B cell (primary cell): ENCODE data around the gene TEDC1. TPM values are rescaled to one million over a fixed set of nuclear protein-coding genes. Genes with fewer than 3 reads are reported as not detected.

ENCODE experiments used
- ATAC-seq: fragments of 200-7000 bp; cut with Tn5 transposase; one replicate; pipeline ENCODE4 v1.10.0; 2021; ENCODE audit warnings: low read depth, mild to moderate bottlenecking, moderate number of reproducible peaks, moderate library complexity
- CTCF ChIA-PET: fragments of 350-600 bp; sonication (Branson Sonifier 250); formaldehyde crosslinking; loops from one replicate; lab custom pipeline; 2021; ENCODE audit warnings: antibody characterized with exemption, inconsistent platforms; lab: Charles Lee
- POLR2A ChIA-PET: fragments of 350-600 bp; sonication (Branson Sonifier 250); formaldehyde crosslinking; loops from one replicate; lab custom pipeline; 2021; ENCODE audit warnings: antibody characterized with exemption; lab: Charles Lee
- DNase-seq: peaks from one replicate; pipeline ENCODE4 v3.0.0; 2013
- H2AFZ ChIP-seq: 2 replicates; pipeline ENCODE4 v1.6.1; 2012; ENCODE audit warnings: mild to moderate bottlenecking, low read depth, low read length; ENCODE audit not compliant: insufficient read depth, poor library complexity, severe bottlenecking
- H3K27ac ChIP-seq, 2 donors: 1 replicate in 1 of 2; 2 replicates in 1 of 2; pipeline ENCODE4 v1.5.1; 2012 to 2013; ENCODE audit warnings: low read length in 2 of 2, mild to moderate bottlenecking in 2 of 2, moderate library complexity in 1 of 2
- H3K27me3 ChIP-seq, 4 experiments: fragments of 200-600 bp in 1 of 4; sonication (generic) in 1 of 4; replicated peaks in 1 of 4; 1 replicate in 2 of 4; 2 replicates in 2 of 4; pipeline versions ENCODE4 v1.6.1 to v1.7.0; 2013 to 2016; ENCODE audit warnings: low read length in 3 of 4, mild to moderate bottlenecking in 2 of 4, mixed read lengths in 1 of 4, moderate library complexity in 1 of 4; ENCODE audit not compliant: insufficient read depth in 4 of 4, control insufficient read depth in 3 of 4; ENCODE audit errors: control extremely low read depth in 1 of 4
- H3K36me3 ChIP-seq, 2 experiments: replicated peaks in 1 of 2; 1 replicate in 1 of 2; 2 replicates in 1 of 2; pipeline versions ENCODE4 v1.6.1 to v1.7.1; 2013; ENCODE audit warnings: low read length in 1 of 2; ENCODE audit not compliant: insufficient read depth in 2 of 2, control insufficient read depth in 1 of 2; ENCODE audit errors: control extremely low read depth in 1 of 2, extremely low read depth in 1 of 2
- H3K4me1 ChIP-seq, 2 donors: fragments of 200-600 bp in 1 of 2; sonication (generic) in 1 of 2; 1 replicate in 1 of 2; 2 replicates in 1 of 2; pipeline versions ENCODE4 v1.5.1 to v1.6.1; 2013 to 2017; ENCODE audit warnings: low read length in 2 of 2; ENCODE audit not compliant: control insufficient read depth in 2 of 2, insufficient read depth in 2 of 2
- H3K4me2 ChIP-seq: replicated peaks from 2 replicates; pipeline ENCODE3; 2012; ENCODE audit warnings: mild to moderate bottlenecking, low read depth, low read length; ENCODE audit not compliant: poor library complexity, severe bottlenecking
- H3K4me3 ChIP-seq, 5 experiments: fragments of 200-600 bp in 1 of 5; sonication (generic) in 1 of 5; 1 replicate in 3 of 5; 2 replicates in 2 of 5; pipeline versions ENCODE4 v1.5.1 to v1.7.0; 2011 to 2016; ENCODE audit warnings: low read length in 4 of 5, mild to moderate bottlenecking in 4 of 5, low read depth in 2 of 5, control low read depth in 1 of 5, moderate library complexity in 1 of 5; ENCODE audit not compliant: insufficient read depth in 1 of 5; ENCODE audit errors: control extremely low read depth in 1 of 5, extremely low read depth in 1 of 5
- H3K79me2 ChIP-seq: fragments of 200-600 bp; sonication (generic); one replicate; pipeline ENCODE4 v1.6.0; 2016; ENCODE audit warnings: low read length; ENCODE audit not compliant: control insufficient read depth, insufficient read depth
- H3K9ac ChIP-seq: fragments of 200-600 bp; sonication (generic); 2 replicates; pipeline ENCODE4 v1.6.1; 2017; ENCODE audit warnings: mild to moderate bottlenecking, low read length, moderate library complexity
- H3K9me3 ChIP-seq, 3 donors: one replicate each; pipeline versions ENCODE4 v1.6.1 to v1.7.1; 2013; ENCODE audit warnings: low read length in 2 of 3; ENCODE audit not compliant: control insufficient read depth in 2 of 3, insufficient read depth in 1 of 3; ENCODE audit errors: control extremely low read depth in 1 of 3
- H4K20me1 ChIP-seq: 2 replicates; pipeline ENCODE4 v1.6.0; 2012; ENCODE audit warnings: mild to moderate bottlenecking, low read length; ENCODE audit not compliant: insufficient read depth, control insufficient read depth, poor library complexity, severe bottlenecking
- H3K27ac Mint-ChIP-seq: one replicate; pipeline ENCODE4 v1.8.0; 2021; ENCODE audit warnings: mixed read lengths
- H3K27me3 Mint-ChIP-seq: one replicate; pipeline ENCODE4 v1.8.0; 2021; ENCODE audit warnings: mixed read lengths
- H3K4me1 Mint-ChIP-seq: one replicate; pipeline ENCODE4 v1.8.0; 2021; ENCODE audit warnings: mixed read lengths
- H3K4me3 Mint-ChIP-seq: one replicate; pipeline ENCODE4 v1.8.0; 2021; ENCODE audit warnings: mixed read lengths
- H3K9me3 Mint-ChIP-seq: one replicate; pipeline ENCODE4 v1.8.0; 2022; ENCODE audit warnings: mixed read lengths; ENCODE audit not compliant: insufficient read depth
- CTCF ChIP-seq: fragments of 200-600 bp; IDR thresholded peaks from one replicate; pipeline ENCODE4 v1.8.0; 2022; ENCODE audit warnings: antibody characterized with exemption, mild to moderate bottlenecking
- EZH2 ChIP-seq: IDR thresholded peaks from 2 replicates; pipeline ENCODE4 v1.6.1; 2012; ENCODE audit warnings: borderline replicate concordance, low read depth, mild to moderate bottlenecking, moderate library complexity, low read length; ENCODE audit not compliant: insufficient read depth, poor library complexity, severe bottlenecking
- WGBS: methylation state at CpG from one replicate; pipeline ENCODE4 v1.1.5; 2013; ENCODE audit warnings: missing lambda C conversion rate; ENCODE audit not compliant: insufficient coverage; 5-methylcytosine and 5-hydroxymethylcytosine counted together
- intact Hi-C: fragments of 100-400 bp; cut with micrococcal nuclease; formaldehyde crosslinking; loops from one replicate; pipeline ENCODE4 v1.10.0; 2022
- polyA plus RNA-seq: library from polyadenylated mRNA; depleted of rRNA; stranded (reverse); fragments of >200 nt; gene quantifications from 2 replicates; pipeline ENCODE4 v1.2.3, GENCODE V29; 2012
- total RNA-seq, 2 donors: library from RNA; stranded (reverse); fragments of 120-200 nt in 1 of 2; gene quantifications; 1 replicate in 1 of 2; 2 replicates in 1 of 2; pipeline versions ENCODE4 v1.2.3 to v1.2.4, GENCODE V29; 2013 to 2022

Gene TEDC1
- total and polyA plus RNA-seq, 2 donors (not counting 1 experiment from before 2014, with no cell fraction given): 19.7 to 22.2 TPM

- Histone ChIP-seq H3K4me3 (peak overlapping the region in 1 of 5 experiments; percentile 15), H2AFZ (no peak overlapping the region), H3K36me3 (no peaks in the 10 kb centered on the region), H3K9me3 (peaks cover 0 to 10% (median 0%) of the 10 kb centered on the region in 3 donors), H3K9ac (peak overlapping the region; percentile 35), H3K27me3 (peaks cover 0 to 3% (median 0%) of the 10 kb centered on the region in 4 experiments), H3K4me1 (peaks cover 54 to 83% of the 10 kb centered on the region in 2 donors), H3K4me2 (peak overlapping the region; percentile 100), H3K79me2 (no peaks in the 10 kb centered on the region), H3K27ac (peak overlapping the region; percentile 93 to 99), H4K20me1 (peaks cover under 1% of the 10 kb centered on the region)
- no peak for ATAC-seq
- peak overlapping the region; percentile 100 for H3K27ac Mint-ChIP-seq
- TF ChIP-seq CTCF: no peak
- TF ChIP-seq EZH2: no peak
- H3K4me3 Mint-ChIP-seq: peak overlapping the region; percentile 88
- H3K4me1 Mint-ChIP-seq: peaks cover 62% of the 10 kb centered on the region
- CTCF ChIA-PET: interaction anchor here (1.8 to 7.3 kb wide), 6 partner anchors 8 to 112 kb away, joined by 5 to 121 read pairs (median 8); partner anchors contain the start of gene TEDC1
- H3K27me3 Mint-ChIP-seq: no peaks in the 10 kb centered on the region
- no peaks in the 10 kb centered on the region for H3K9me3 Mint-ChIP-seq
- POLR2A ChIA-PET: interaction anchor here (0.5 to 2.7 kb wide), 7 partner anchors 7 to 560 kb away, joined by 3 to 39 read pairs (median 4); no protein-coding TSS in a partner anchor
- intact Hi-C loops: loop anchor here (10.0 kb wide), 1 partner anchor 418 kb away; the partner anchor contains the start of gene GPR132
- WGBS: 92% methylated on average over 18 of the region's 18 CpGs
- DNase-seq: peak; percentile 34
Measured at GRCh38 chr14:105482486-105483110, 8.4 kb upstream of the TEDC1 start.
